Astrocyte (in vitro differentiated cells and primary cell): ENCODE measurements around the gene MYCBPAP. TPM values are rescaled to one million over a fixed set of nuclear protein-coding genes. Genes with fewer than 3 reads are reported as not detected.
A peak's percentile ranks its signal among the peaks of the same experiment; 100 is the strongest.

ENCODE experiments used
- DNase-seq: peaks from one replicate; pipeline ENCODE4 v3.0.0-alpha.2; 2010; ENCODE audit warnings: low read depth
- FAIRE-seq: peaks from 2 replicates; lab custom pipeline; 2011; peaks lifted over from hg19 to GRCh38; lab: Jason Lieb, UNC
- H2AFZ ChIP-seq: 2 replicates; pipeline ENCODE4 v1.6.0; 2012; ENCODE audit warnings: low read depth, low read length, inconsistent platforms
- H3K27ac ChIP-seq: 2 replicates; pipeline ENCODE4 v1.5.1; 2011; ENCODE audit warnings: low read depth, low read length, inconsistent platforms
- H3K27me3 ChIP-seq: 2 replicates; pipeline ENCODE4 v1.6.0; 2011; ENCODE audit warnings: low read length, inconsistent platforms; ENCODE audit not compliant: insufficient read depth
- H3K36me3 ChIP-seq: 2 replicates; pipeline ENCODE4 v1.5.1; 2011; ENCODE audit warnings: low read length, inconsistent platforms; ENCODE audit not compliant: insufficient read depth
- H3K4me1 ChIP-seq: 2 replicates; pipeline ENCODE4 v1.5.1; 2011; ENCODE audit warnings: low read length, inconsistent platforms; ENCODE audit not compliant: insufficient read depth
- H3K4me2 ChIP-seq: 2 replicates; pipeline ENCODE4 v1.6.0; 2012; ENCODE audit warnings: low read length, inconsistent platforms
- H3K4me3 ChIP-seq: 2 replicates; pipeline ENCODE4 v1.5.1; 2011; ENCODE audit warnings: low read depth, mild to moderate bottlenecking, low read length, inconsistent platforms; ENCODE audit not compliant: insufficient read depth
- H3K79me2 ChIP-seq: 2 replicates; pipeline ENCODE4 v1.6.0; 2012; ENCODE audit warnings: mild to moderate bottlenecking, low read length, inconsistent platforms; ENCODE audit not compliant: insufficient read depth
- H3K9ac ChIP-seq: 2 replicates; pipeline ENCODE4 v1.6.0; 2012; ENCODE audit warnings: mild to moderate bottlenecking, low read length, inconsistent platforms
- H3K9me3 ChIP-seq: 2 replicates; pipeline ENCODE4 v1.5.1; 2012; ENCODE audit warnings: low read depth, mild to moderate bottlenecking, low read length, inconsistent platforms; ENCODE audit not compliant: insufficient read depth
- H4K20me1 ChIP-seq: 2 replicates; pipeline ENCODE4 v1.6.0; 2012; ENCODE audit warnings: low read length, inconsistent platforms; ENCODE audit not compliant: insufficient read depth
- H3K27ac Mint-ChIP-seq: one replicate; pipeline ENCODE4 v1.8.0; 2021; ENCODE audit warnings: mild to moderate bottlenecking, mixed read lengths; ENCODE audit not compliant: unreplicated experiment
- H3K27me3 Mint-ChIP-seq: one replicate; pipeline ENCODE4 v1.8.0; 2021; ENCODE audit warnings: low read depth, mixed read lengths; ENCODE audit not compliant: unreplicated experiment
- H3K36me3 Mint-ChIP-seq: one replicate; pipeline ENCODE4 v1.8.0; 2021; ENCODE audit warnings: low read depth, mixed read lengths; ENCODE audit not compliant: unreplicated experiment
- H3K4me1 Mint-ChIP-seq: one replicate; pipeline ENCODE4 v1.8.0; 2021; ENCODE audit warnings: low read depth, mixed read lengths; ENCODE audit not compliant: unreplicated experiment
- H3K4me3 Mint-ChIP-seq: one replicate; pipeline ENCODE4 v1.8.0; 2021; ENCODE audit warnings: mild to moderate bottlenecking, moderate library complexity, mixed read lengths; ENCODE audit not compliant: unreplicated experiment
- H3K9me3 Mint-ChIP-seq: one replicate; pipeline ENCODE4 v1.8.0; 2021; ENCODE audit warnings: mild to moderate bottlenecking, mixed read lengths; ENCODE audit not compliant: unreplicated experiment
- CTCF ChIP-seq: IDR thresholded peaks from 2 replicates; pipeline ENCODE4 v1.5.1; 2011; ENCODE audit warnings: low read depth, mild to moderate bottlenecking, inconsistent platforms, low read length, moderate library complexity; ENCODE audit not compliant: insufficient read depth
- EZH2 ChIP-seq: IDR thresholded peaks from 2 replicates; pipeline ENCODE4 v1.6.1; 2012; ENCODE audit warnings: mild to moderate bottlenecking, low read length, inconsistent platforms; ENCODE audit not compliant: insufficient read depth
- total RNA-seq: library from RNA; stranded (reverse); gene quantifications from 2 replicates; pipeline ENCODE4 v1.2.1, GENCODE V29; 2021

The MYCBPAP gene
- total RNA-seq, 1 donor from 2014 or later, result 1.4 TPM

GRCh38 chr17:50529849-50530248, 21.6 kb downstream of the MYCBPAP start:
- Histone ChIP-seq H3K9me3 (no peaks in the 10 kb centered on the region), H3K36me3 (no peaks in the 10 kb centered on the region), H3K4me1 (peaks cover 11% of the 10 kb centered on the region), H3K27ac (no peak overlapping the region), H3K4me2 (no peak overlapping the region), H4K20me1 (no peaks in the 10 kb centered on the region), H2AFZ (no peak overlapping the region), H3K4me3 (no peak overlapping the region), H3K9ac (no peak overlapping the region), H3K27me3 (peaks cover 21% of the 10 kb centered on the region), H3K79me2 (no peaks in the 10 kb centered on the region)
- Mint-ChIP-seq H3K27ac (no peak overlapping the region), H3K9me3 (peaks cover 6% of the 10 kb centered on the region), H3K27me3 (peaks cover 66% of the 10 kb centered on the region), H3K36me3 (no peaks in the 10 kb centered on the region), H3K4me3 (no peak overlapping the region), H3K4me1 (peaks cover 10% of the 10 kb centered on the region)
- DNase-seq (no peak), FAIRE-seq (no peak)
- no peak for TF ChIP-seq EZH2
- no peak for TF ChIP-seq CTCF

- no peak overlapping the region for H3K27ac Mint-ChIP-seq
- no peaks in the 10 kb centered on the region for H3K36me3 ChIP-seq
- no peak overlapping the region for H3K4me3 ChIP-seq
- H3K36me3 Mint-ChIP-seq, result peaks cover 9% of the 10 kb centered on the region
- no peaks in the 10 kb centered on the region for H4K20me1 ChIP-seq
- no peak overlapping the region for H3K9ac ChIP-seq
- H3K79me2 ChIP-seq, result no peaks in the 10 kb centered on the region
- no peak for DNase-seq
- peaks cover 21% of the 10 kb centered on the region for H3K27me3 ChIP-seq
- peaks cover 11% of the 10 kb centered on the region for H3K4me1 Mint-ChIP-seq
- no peaks in the 10 kb centered on the region for H3K9me3 ChIP-seq
- peaks cover 6% of the 10 kb centered on the region for H3K9me3 Mint-ChIP-seq
- peaks cover 80% of the 10 kb centered on the region for H3K27me3 Mint-ChIP-seq
- H3K4me2 ChIP-seq, result no peak overlapping the region
- H3K27ac ChIP-seq, result no peak overlapping the region
- H2AFZ ChIP-seq, result no peak overlapping the region
- no peak for FAIRE-seq
- peaks cover 11% of the 10 kb centered on the region for H3K4me1 ChIP-seq
- H3K4me3 Mint-ChIP-seq, result no peak overlapping the region
- no peak for TF ChIP-seq EZH2
- no peak for TF ChIP-seq CTCF
Observed at GRCh38 chr17:50531428-50532025, 23.3 kb downstream of the MYCBPAP start.

DNA sequence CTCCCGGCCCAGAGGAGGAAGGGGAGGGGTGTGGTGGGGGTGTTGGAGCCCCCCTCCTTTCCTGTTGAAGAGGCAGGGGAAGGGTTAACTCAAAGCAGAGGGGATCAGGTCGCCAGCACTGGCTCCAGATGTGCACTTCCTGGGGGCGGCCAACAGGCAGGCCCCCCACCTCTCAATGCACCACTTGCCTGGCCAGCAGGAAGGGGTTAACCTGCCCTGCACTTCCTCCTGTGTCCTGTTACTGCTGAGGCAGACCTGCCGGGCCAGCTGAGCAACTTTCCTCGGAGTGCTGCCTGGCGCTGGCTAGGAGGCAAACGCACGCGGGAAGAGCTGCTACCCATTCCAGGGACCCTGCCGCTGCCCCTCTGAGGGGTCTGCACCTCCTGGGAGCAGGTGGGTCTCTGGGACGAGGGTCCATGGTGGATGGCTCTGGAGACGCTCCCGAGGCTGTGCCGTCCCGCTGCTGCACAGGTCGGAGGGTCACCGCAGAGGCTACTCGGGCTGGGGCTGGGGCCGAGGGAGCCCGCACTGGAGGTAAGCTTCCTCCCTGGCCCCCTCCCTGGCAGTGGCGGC, 24.3 kb downstream of the MYCBPAP start, which contains the start of gene EPN3:
Gene EPN3, plus strand, starts transcription at position 284 of the 573 bp plus-strand sequence. CDS start 3,822 bp downstream, outside the sequence.
- Histone ChIP-seq H4K20me1 (no peaks in the 10 kb centered on the region), H3K9ac (no peak within 1 kb of the TSS), H3K4me3 (no peak within 1 kb of the TSS), H3K36me3 (no peaks in the 10 kb centered on the region), H3K4me2 (peak within 1 kb of the TSS; percentile 74), H3K9me3 (no peaks in the 10 kb centered on the region), H3K79me2 (no peaks in the 10 kb centered on the region), H3K27ac (no peak within 1 kb of the TSS), H2AFZ (peak within 1 kb of the TSS; percentile 38), H3K4me1 (peaks cover 11% of the 10 kb centered on the region), H3K27me3 (peaks cover 21% of the 10 kb centered on the region)
- DNase-seq (no peak), FAIRE-seq (no peak)
- TF ChIP-seq CTCF (no peak), EZH2 (peak; percentile 57)
- Mint-ChIP-seq H3K4me3 (peak within 1 kb of the TSS; percentile 67), H3K27me3 (peaks cover 79% of the 10 kb centered on the region), H3K4me1 (peaks cover 11% of the 10 kb centered on the region), H3K27ac (no peak within 1 kb of the TSS), H3K36me3 (peaks cover 9% of the 10 kb centered on the region), H3K9me3 (peaks cover 6% of the 10 kb centered on the region)
